NCI-H524 treated with DMSO at 0.1 percent for 48 hours (cell line): ENCODE measurements around the gene PHF11.

Source experiments
- DNase-seq: peaks from one replicate; lab custom pipeline; 2025; lab: John Stamatoyannopoulos, UW

PHF11 gene

DNA sequence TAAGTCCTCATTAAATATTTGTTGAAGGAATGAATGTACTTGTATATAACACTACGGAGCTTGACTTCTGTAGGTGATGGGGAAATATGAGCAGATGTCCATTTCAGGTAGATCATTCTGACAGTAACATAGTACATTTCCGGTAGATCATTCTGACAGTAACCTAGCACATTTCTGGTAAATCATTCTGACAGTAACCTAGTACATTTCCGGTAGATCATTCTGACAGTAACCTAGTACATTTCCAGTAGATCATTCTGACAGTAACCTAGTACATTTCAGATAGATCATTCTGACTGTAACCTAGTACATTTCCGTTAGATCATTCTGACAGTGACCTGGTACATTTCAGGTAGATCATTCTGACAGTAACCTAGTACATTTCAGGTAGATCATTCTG is 2.5 kb downstream of the PHF11 start:
- no peak for DNase-seq

DNA sequence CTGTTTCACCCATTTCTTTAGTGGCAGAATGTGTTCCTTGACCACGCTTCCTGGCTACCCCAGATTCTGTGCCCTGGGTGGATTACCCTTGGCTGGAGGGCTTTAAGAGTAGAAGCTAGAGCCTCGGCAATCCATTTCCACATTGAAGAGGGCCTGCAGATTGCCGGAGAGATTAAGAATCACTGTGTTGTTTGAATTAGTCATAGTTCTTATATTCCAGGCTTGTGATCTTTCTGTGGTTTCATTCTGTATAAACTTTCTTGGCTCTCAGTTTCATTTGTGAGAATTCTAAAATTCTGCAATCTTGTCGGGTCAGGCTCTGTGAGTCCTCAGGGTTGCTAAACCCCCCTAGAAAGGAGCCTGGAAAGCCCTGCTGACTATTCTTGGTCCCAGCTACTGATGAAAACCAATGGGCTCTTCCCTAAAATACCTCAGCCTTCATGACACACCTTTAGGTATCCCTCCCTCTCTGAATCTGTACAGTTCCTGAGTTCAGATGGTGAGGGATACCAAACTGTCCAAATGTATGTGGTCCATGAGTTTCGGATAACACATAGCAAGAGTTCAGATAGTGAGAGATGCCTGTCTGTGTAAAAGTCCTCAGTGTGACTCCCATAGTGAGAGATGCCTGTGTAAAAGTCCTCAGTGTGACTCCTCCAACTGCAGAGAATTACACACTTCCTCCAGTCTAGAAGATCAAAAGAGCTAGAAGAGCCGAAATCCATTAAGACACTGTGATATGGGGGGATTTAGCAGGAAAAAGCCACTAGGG is 4.3 kb downstream of the PHF11 start:
- no peak for DNase-seq

DNA sequence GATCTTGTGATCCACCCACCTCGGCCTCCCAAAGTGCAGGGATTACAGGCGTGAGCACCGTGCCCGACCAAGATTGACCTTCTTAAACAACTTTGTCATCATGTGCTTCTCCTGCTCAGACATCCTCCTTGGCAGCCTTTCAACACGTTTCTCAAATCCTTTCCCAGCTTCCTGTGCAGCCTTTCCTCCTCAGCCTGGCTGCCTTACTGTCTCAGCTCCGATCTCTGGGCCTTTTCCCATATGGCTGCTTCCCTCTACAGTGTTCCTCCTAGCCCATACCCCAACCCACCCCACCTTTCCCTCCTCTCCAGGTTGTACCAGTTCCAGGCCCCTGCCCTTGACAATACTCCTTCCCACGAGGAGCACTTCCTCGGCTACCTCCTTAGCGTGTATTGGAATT is 7.2 kb downstream of the PHF11 start:
- no peak for DNase-seq

DNA sequence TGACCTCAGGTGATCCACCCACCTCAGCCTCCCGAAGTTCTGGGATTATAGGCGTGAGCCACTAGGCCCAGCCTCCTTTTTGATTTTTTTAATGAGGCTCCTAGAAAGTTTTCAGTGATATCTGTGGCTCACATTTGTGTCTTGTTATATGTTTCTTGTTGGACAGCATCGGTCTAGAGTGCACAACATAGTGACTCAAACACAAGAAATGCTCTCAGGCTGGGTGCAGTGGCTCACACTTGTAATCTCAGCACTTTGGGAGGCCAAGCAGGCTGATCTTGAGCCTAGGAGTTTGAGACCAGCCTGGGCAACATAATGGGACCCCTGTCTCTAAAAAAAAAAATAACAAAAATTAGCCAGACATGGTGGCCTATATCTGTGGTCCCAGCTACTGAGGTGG is 8.2 kb downstream of the PHF11 start:
- DNase-seq = no peak

DNA sequence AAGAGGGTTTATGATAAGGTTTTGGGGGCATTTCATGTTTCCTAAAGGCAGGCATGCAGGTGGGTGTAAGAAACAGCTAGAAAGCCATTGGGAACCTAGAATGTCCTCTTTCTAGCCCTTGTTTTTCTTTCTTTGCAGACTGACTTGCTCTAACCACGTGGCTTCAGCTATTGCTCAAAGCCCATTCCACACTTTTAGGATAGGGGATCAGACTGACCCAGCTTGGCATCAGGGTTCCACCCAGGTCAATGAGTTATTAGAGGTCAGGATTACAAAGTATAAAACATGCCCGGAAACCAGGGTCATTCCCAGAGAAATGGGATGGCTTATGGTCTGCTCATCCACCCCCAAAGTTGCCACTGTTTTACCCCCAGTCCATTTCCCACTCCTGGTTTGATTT is 16.8 kb downstream of the PHF11 start:
- DNase-seq = no peak

DNA sequence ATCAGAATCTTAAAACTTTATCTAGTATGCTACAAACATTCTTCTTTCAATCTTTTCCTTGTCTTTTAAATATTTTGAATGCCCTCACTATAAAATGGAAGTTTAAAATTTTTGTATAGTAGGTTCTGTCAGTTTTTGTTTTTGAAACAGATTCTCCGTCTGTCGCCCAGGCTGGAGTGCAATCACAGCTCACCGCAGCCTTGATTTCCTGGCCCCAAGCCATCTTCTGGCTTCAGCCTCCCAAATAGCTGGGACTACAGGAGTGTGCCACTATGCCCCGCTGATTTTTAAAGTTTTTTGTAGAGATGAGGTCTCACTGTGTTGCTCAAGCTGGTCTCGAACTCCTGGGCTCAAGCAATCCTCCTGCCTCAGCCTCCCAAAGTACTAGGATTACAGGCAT is 20.7 kb downstream of the PHF11 start:
- DNase-seq = no peak

DNA sequence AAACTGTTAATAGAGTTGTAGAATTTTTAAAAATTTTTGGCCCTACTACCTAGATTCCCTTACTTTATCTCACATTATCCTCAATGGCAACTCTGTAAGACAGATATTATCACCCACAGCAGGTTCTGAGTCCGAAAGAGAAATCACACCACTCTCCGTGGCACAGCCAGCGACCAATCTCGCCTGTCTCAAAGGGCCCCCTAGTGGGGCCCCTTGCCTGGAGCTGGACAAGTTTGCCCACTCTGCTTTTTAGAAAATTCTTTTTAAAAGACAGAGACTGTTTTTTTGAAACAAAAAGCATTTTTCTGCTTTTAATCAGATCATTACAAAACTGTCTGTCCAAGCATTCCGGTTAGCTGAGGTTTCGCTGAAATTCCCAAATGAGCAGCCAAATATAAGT is 21.7 kb downstream of the PHF11 start:
- no peak for DNase-seq

DNA sequence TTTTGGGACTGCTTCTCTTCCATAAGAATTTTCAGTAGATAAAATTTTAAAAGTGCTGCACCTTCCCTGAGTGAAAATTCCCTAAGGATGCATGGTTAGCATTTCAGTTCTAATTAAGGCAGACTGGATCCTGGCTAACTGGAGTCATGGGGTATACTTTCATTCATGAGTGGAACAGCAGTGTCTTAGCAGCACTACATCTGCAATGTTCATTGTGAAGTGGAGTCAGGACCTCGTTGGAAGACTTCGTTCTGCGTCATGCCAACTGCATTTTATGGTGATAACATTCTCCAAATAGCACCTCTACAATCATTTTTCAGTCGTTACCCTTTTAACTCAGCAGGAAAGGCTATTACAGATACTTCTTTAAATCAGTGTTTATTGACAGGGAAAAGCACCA is 25.5 kb downstream of the PHF11 start:
- DNase-seq = no peak

DNA sequence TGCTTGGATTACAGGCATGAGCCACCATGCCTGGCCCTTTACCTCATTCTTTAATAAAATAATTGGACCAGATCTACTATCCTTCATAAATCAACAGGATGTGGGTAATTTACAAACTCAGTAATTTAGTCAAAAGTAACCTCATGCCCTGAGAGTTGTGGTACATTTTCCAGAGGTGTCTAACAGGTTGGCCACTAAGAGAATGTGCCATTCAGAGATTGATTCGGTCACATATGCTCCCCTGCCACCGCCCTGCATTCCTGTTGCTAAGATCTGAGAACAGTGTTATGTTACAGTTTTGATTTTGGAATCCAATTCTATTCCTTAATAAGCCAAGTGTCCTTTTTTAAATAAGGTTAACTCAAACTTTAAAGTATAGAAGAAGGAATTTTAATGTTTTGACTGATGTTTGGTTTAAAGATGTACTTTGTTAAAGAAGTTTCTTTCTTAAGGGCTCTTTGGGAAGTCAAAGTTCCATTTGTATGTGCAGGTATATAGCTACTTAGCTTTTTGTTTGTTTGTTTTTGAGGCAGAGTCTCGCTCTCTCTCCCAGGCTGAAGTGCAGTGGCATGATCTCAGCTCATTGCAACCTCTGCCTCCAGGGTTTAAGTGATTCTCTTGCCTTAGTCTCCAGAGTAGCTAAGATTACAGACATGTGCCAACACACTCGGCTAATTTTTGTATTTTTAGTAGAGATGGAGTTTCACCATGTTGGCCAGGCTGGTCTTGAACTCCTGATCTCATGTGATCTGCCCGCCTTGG is 29.2 kb downstream of the PHF11 start:
- no peak for DNase-seq

DNA sequence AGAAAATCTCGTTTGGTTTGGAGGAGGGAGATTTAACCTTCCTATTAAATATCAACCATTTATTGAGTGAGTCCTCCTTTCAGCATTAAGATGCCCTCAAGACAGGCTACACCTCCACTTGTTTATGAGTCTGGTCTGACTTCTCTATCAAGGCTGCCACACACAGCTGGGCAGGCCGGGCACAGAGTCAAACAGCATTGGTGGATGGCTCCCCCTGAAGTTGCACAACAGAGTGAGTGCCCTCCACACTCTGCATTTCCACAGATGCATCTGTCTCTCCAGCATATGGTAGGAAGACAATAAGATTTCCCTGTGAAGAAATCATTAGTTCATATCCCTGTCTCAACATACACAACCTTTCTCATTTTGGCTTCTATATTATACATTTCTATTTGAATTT is 31.4 kb downstream of the PHF11 start:
- DNase-seq = no peak

DNA sequence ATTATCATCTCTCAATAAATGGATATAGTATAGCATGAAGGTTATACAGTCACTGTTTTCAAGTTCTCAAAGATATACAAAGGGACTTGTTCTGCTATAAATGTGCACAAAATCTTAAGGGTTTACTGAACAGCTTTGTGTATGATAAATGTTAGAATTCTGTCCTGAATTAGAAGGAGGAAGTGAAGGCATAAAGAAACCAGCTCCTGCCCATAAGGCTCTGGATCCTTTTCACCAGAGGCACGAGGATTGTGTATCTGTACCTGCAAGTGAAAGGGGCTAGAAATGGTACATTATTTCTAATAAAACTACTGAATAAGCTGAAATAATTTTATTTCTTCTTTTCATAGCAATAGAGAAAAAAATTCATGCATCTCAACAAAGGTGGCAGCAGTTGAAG is 32.4 kb downstream of the PHF11 start:
- DNase-seq = no peak

DNA sequence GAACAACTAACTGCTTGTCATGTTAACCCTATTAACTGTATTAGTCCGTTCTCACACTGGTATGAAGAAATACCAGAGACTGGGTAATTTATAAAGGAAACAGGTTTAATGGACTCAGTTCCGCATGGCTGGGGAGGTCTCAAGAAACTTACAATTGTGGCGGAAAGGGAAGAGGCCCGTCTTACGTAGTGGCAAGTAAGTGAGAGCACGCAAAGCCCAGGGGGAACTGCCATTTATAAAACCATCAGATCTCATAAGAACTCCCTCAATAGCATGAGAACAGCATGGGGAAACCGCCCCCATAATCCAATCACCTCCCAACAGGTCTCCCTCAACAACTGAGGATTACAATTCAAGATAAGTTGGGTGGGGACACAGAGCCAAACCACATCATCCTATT is 34.7 kb downstream of the PHF11 start:
- no peak for DNase-seq

DNA sequence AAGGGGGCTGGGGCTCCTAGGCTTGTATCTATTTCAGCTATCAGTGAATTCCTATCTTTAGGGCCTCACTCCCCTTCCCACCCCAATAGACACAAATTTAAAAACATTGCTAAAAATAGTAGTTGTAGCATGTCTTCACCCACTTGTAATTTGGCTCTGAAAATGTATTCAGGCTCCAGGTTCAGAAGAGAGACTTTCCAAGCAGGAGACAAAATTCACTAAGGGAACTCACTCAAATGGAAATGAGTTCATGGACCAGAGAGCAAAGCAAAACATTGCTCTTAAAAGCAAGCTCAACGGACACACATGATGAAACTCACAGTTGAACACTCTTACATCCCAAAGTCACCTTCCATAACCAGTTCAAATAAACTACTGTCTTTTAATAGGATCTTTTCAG is 36.8 kb downstream of the PHF11 start:
- no peak for DNase-seq

DNA sequence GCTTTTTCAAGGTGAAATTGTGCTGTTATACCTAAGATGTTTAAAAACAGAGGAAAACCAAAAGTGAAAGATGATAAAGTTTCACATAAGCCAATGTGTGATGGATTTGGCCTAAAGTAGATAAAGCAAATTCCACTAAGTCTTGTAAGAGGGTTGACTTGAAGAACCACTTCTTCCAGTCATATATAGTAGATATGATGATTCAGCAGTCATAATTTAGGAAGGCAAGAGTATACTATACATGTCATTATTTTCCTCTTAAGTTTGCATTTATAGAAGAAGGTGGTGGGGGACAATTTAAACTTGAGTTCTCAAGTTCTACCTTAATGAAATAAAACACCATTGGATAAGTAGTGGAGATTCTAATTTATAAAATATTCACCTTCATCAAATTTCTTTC is 37.3 kb downstream of the PHF11 start:
- DNase-seq = no peak

DNA sequence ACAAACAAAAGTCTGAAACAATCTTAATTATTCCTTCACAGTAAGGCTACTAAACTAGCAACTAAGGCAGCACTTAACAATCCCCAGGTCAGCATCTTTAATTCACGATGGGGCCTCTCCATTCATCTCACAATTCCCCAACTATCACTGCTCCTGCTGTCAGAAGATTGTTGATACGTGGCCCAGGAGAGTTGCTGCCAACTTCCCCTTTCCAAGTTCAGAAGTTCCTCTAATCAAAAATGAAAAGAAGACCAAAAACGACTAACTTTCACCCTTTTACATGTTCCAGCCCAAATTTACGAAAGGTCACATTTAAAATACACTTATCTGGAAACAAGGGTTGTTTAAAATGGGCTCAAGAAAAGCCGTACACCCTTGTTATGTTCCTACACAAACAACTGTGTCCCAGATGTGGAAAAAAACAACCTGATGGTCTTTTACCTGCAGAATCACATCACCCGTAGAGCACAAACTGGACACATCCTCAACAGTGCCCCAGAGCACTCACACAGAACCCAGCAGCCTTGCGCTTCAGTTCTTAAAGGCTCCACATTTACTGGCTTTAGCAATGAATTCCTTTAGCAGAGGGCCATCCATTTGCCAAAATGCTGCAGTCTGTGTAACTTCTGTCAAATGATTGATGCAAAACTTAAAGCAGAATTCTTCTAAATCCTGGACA is 38.0 kb downstream of the PHF11 start:
- no peak for DNase-seq

DNA sequence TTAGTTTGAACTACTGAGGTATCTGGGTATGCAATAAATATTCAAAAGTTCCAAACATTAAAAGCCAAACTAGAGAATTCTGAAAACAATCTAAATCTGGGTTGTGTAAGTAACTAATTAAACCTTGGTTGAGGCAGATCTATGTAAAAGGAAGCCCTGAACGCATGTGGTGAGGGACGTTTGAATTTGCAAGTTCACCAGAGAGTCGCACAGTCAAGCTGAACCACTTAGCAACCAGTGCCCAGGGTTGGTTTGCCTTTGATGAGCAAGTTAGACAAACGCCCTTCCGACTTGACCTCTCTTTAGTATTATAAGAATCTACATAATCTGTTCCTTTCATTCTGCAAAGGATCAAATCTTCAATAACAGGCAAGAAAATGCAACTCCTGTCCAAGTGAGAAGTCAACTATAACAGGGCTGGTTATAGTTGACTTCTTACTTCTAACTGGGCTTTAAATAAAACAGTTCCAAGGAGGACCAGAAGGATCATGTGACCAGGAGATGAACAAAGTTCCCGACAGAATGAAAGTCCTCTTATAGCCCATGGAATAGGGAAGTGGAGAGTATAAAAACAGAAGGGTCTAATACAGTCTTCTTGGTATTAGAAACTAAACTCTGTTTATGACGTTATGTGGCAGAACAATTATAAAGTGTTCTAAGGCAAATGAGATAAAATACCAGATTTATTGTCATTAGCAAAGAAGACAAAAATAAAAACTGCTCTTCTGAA is 40.6 kb downstream of the PHF11 start:
- DNase-seq = no peak

DNA sequence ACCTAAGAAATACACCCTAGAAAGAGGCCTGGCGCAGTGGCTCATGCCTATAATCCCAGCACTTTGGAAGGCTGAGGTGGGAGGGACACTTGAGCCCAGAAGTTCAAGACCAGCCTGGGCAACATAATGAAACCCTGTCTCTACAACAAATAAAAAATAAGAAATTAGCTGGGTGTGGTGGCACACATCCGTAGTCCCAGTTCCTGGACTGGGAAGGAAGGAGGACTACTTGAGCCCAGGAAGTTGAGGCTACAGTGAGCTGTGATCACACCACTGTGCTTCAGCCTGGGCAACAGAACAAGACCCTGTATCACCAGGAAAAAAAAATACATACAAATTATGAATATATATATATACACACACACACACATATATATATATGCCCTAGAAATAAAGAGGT is 42.7 kb downstream of the PHF11 start:
- DNase-seq = no peak

DNA sequence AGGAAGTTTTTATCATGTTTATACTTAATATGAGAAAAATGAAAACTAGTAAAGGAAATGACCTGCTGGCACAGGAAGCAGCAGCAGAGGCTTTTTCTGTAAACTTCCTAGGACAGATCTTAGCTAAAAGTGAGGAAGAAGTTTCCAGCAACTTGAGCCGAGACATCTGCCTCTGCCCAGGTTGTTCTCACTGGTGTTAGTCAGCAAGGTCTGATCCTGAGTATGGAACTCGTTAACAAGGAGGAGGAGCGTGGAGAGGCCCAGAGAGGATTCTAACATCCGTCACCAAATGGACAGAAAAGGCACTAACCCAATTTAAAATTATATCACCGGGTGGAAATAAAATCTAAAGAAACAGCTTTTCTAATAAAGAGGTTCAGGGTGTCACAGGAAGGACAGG is 43.6 kb downstream of the PHF11 start:
- no peak for DNase-seq

DNA sequence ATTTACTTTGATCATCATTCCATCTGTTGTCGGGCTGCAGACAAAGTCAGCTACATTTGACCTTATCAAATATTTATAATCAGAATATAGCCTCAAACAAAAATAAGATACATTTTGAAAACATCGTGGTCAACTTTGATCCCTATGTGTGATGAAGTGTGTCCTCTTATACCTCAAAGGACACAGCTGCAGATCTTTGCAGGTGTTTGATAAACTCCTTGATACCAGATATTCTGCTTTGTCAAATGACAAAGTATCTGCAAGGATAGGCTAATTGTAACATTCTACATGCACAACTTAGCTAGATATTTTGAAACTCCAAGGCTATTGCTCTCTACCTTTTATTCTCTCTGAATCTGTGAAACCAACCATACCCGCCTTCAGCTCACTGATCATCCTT is 44.0 kb downstream of the PHF11 start:
- no peak for DNase-seq

DNA sequence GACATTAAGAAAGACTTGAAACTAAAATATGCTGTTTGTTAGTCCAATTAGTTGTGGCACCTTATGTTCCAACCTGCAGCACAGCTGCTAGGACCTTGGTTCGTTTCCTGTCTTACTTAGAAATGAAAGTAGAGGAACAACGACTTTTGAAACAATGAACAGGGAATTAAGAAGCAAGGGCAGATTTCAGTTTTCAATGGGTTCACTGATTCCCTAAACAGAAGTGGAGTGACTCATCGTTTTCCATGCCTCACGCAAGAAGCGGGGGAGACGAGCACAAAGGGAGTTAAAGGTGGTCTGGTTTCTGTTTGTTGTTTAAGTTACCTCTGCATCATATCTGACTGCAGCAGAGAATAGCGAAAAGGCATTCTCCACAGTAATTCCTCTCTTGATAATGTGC is 44.8 kb downstream of the PHF11 start:
- no peak for DNase-seq

DNA sequence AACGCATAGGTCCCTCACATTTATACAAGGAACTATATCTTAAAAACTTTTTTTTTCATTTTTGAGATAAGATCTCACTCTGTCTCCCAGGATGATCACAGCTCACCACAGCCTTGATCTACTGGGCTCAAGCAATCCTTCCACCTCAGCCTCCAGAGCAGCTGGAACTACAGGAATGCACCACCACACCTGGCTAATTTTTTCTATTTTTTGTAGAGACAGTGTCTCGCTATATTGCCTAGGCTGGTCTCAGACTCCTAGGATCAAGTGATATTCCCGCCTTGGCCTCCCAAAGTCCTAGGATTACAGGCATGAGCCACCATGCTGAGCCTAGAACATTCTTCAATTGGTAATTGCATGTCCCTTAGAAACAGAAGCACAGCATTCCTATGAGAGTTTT is 47.9 kb downstream of the PHF11 start:
- DNase-seq = no peak

DNA sequence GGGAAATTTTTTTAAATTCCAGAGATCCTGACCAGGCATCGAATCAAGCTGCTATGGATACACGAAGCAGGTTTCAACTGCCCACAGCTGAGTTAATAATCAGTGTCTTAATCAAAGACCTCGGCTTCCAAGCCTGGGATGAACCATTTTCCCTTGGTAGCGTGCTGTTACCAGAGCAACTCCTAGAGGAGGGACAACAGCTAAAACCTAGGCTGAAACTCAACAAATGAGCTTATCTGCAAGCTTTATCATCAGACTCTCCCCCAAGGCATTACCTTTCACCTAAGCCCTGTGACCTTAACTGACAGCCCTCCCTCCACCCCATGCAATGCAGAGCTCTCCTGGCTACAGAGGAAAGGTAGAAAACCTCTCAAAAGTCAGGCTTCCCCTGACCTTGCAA is 49.9 kb downstream of the PHF11 start:
- no peak for DNase-seq

DNA sequence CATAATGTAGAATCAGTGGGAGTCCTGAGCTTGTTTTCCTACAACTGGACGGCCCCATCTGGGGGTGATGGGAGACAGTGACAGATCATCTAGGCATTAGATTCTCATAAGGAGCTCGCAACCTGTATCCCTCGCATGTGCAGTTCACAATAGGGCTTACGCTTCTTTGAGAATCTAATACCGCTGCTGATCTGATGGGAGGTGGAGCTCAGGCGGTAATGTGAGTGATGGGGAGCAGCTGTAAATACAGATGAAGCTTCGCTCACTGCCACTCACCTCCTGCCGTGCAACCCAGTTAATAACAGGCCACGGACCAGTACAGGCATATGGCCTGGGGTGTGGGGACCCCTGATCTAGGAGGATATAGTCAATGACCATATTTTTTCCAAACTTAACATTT is 50.8 kb downstream of the PHF11 start:
- no peak for DNase-seq
